HG02870 (cell line): ENCODE results near the gene SKIC2.
"Not testable (repeated sequence)": the region's sequence is repeated elsewhere in the genome, so short reads cannot be mapped to it uniquely, and the experiment has no call there.

Experiments
- ATAC-seq: cut with Tn5 transposase; IDR thresholded peaks from one replicate; pipeline ENCODE4 v1.9.1; 2021; ENCODE audit warnings: mild to moderate bottlenecking, moderate library complexity; ENCODE audit not compliant: unreplicated experiment

The SKIC2 gene

DNA sequence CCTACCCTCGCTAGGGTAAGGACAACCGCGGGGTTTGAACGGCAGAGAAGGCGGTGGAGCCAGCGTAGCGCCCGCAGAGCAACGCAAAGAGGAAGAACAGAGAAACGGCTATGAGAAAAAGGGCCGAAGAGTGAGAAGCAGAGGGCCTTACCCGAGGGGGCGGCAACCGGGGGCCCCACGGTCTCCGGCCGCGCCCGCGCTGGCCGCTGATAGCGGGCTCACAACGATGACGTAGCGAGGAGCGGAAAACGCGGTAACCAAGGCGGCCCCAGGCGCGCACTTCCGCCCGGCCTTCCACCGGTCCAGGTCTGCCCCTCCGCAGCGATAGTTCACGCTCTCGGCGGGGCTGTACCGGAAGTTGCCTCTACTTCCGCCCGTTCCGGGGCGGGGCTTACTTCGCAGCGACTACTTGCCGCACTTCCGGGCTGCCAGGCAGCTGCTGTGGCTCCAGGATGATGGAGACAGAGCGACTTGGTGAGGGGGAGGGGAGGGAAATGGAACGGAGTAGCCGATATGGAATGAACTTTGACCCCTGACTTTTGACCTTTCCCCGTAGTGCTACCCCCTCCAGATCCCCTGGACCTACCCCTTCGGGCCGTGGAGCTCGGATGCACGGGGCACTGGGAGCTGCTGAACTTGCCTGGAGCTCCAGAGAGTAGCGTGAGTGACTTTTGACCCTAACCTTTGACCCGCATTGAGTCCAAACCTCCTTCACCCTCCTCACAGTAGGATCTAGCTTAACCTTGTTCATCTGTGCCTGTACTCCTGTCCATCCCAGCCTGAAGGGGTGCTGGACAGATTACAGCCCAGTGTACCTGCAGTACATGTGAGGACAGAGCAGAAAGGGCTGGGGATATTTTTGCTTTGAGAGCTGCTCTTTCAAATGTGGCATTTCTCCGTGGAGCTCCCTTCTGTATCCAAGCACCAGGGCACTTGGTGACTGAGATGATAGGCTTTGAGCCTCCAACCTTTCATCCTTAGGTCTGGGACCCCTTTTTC, at the start of gene SKIC2, which contains the start of gene NELFE:
Gene SKIC2 (plus strand): TSS at position 435 of the 999 bp plus-strand sequence. CDS start 18 bp downstream, at position 453.
Gene NELFE (minus strand): TSS at position 231 of the 999 bp plus-strand sequence. CDS start 525 bp downstream, outside the sequence.
- peak; percentile 95 for ATAC-seq

DNA sequence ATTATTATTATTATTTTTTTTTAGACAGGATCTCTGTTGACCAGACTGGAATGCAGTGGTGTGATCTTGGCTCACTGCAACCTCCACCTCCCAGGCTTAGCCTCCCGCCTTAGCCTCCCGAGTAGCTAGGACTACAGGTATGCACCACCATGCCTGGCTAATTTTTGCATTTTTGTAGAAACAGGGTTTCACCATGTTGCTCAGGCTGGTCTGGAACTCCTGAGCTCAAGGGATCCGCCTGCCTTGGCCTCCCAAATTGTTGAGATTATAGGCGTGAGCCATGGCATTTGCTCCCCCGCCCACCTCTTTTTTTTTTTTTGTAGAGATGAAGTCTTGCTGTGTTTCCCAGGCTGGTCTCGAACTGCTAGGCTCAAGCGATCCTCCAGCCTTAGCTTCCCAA, 49.7 kb upstream of the SKIC2 start:
- ATAC-seq = not testable (repeated sequence)

DNA sequence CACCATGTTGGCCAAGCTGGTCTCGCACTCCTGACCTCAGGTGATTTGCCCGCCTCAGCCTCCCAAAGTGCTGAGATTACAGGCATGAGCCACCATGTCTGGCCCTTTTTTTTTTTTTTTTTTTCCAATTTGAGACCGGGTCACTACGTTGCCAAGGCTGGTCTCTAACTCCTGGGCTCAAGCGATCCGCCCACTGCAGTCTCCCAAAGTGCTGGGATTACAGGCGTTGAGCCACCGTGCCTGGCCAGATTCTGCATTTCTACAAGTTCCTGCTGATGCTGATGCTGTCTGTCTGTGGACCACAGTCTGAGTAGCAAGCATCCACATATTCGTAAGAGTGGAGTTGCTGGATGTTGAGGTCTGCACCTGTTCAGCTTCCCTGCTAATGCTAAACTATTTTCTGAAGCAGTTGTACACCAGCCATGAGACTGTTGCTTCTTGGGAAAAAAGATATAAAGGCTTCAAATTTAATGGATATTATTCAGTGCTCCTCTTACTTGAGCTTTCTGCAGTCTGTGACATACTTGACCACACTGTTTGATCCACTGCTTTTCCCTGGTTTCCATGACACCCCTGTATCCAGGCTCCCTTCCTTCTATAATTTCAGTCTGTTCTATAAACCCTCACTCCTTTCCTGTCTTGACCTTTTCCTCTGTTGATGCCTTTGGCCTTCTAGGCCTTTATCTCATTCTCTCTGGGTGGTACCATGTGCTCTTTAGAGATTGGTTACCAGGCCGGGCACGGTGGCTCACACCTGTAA, 47.0 kb upstream of the SKIC2 start:
- no peak for ATAC-seq

DNA sequence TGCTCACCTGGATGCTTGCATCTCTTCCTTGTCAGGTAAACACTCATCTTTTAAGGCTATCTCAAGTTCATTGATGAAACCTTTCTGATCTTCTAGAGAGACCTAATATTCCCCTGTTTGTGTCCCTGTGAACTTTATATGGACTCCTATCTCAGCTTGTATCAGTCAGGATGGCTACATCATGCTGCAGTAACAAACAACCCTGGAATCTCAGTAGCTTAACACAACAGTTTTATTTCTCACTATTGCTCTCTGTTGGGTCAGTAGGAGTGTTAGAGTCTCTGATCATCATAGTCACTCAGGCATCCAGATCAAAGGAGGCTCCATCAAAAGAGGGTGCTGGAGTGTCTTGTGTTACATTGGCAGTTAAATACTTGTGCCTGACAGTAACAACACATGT, 43.6 kb upstream of the SKIC2 start:
- ATAC-seq = no peak

DNA sequence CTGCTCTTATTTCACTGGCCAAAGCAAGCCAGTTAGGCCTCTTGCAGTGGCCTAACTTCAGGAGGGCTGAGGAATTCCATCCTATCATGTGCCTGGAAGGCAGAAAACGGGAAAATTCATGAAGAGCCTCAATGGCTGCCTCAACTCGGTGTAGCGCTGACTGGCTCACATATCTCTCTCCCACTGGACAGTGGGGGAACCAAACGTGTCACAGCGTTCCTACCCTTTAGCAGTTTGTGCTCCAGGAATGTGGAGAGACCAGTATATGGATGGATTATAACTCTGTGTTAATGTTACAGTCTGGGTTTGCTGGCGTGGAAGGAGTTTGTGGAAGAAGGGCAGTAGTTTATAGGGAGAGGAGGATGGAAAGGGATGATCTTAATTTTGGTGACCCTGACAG, 43.2 kb upstream of the SKIC2 start:
- no peak for ATAC-seq

DNA sequence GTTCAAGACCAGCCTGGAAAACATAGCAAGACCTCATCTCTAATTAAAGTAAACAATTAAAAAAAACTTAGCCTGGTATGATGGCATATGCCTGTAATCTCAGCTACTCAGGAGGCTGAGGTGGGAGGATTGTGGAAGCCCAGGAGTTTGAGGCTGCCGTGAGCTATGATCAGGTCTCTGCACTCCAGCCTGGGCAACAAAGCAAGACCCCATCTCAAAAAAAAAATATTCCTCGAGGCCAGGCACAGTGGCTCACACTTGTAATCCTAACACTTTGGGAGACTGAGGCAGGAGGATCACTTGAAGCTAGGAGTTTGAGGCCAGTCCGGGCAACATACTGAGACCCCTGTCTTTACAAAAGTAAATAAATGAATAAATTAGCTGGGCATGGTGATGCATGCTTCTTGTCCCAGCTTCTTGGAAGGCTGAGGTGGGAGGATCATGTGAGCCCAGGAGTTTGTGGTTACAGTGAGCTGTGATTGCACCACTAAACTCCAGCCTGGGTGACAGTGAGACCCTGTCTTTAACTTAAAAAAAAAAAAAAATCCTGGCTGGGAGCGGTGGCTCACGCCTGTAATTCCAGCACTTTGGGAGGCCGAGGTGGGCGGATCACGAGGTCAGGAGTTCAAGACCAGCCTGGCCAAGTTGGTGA, 40.8 kb upstream of the SKIC2 start:
- ATAC-seq = no peak

DNA sequence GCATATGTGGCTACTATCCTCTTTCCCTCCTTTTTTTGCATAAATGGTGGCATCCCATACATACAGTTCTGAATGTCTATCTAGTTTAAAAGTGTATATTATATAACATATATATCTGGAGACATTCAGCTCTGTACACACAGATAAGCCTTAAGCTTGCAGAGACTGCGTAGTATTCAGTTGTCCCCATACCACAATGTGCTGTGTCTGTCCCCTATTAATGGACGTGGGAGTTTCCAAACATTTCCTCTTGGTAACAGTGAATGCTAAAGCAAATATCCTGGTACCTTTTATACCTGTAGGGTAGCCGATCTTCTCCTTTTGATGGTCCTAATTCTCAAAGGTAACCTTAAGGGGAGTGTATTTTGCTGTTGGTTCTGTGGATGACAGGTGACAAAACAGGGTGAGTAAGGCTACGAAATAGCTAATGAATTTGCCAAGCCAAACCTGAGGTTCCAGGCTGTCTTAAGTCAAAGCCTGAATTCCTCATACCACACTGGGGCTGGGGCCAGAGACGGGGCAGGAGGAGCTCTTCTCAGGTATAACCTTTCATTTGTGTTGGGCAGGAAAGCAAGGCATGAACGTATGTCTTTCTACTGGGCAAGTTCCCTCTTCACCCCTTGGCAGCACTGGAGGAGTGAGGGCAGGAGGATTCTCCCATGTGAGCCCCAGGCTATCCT, 39.2 kb upstream of the SKIC2 start:
- ATAC-seq = no peak

DNA sequence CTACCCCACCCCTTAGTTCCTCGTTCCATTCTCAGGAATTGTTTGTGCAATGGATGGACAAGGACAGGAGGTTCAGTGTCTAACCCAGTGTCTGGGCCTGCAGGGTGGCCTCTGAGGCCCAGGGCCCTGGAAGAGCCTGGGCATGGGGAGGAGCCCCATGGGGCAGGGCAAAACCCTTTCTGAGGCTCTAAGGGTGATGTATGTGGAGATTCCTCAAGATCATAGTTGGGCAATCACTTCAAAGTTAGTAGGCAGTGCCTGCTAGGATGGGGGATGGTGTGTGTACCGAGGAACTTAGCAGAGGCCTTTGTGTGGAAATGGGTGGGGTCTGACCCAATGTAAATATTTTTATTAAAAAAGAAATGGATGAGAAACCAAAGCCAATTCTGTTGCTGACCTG, 38.2 kb upstream of the SKIC2 start:
- no peak for ATAC-seq

GRCh38 chr6:31922942-31923341, 36.0 kb upstream of the SKIC2 start:
- no peak for ATAC-seq

GRCh38 chr6:31927242-31927862, 31.6 kb upstream of the SKIC2 start, which contains the start of gene C2:
Gene C2 (plus strand): TSS chr6:31927717. CDS start chr6:31927753, 36 bp downstream.
- ATAC-seq = no peak

GRCh38 chr6:31927863-31928671, 30.9 kb upstream of the SKIC2 start:
- no peak for ATAC-seq

DNA sequence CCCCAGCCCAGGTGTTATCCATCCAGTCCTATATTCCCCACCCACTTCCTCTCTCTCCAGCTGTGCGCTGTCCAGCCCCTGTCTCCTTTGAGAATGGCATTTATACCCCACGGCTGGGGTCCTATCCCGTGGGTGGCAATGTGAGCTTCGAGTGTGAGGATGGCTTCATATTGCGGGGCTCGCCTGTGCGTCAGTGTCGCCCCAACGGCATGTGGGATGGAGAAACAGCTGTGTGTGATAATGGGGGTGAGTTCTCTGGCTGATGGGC, 30.4 kb upstream of the SKIC2 start:
- no peak for ATAC-seq

GRCh38 chr6:31930962-31931361, 28.0 kb upstream of the SKIC2 start:
- ATAC-seq = no peak

- ATAC-seq = not testable (repeated sequence)
These were observed 26.8 kb upstream of the SKIC2 start for GRCh38 chr6:31932137-31932536.

DNA sequence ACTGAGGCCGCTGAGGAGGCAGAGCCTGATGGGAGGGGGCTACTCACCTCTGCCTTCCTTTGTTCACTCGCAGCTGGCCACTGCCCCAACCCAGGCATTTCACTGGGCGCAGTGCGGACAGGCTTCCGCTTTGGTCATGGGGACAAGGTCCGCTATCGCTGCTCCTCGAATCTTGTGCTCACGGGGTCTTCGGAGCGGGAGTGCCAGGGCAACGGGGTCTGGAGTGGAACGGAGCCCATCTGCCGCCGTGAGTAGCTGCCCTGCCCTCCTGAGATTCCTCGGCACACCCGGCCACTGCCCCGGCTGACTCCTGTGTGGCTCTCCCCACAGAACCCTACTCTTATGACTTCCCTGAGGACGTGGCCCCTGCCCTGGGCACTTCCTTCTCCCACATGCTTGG, 25.4 kb upstream of the SKIC2 start:
- no peak for ATAC-seq

- ATAC-seq = no peak
These were observed 24.0 kb upstream of the SKIC2 start for GRCh38 chr6:31935021-31935420.

DNA sequence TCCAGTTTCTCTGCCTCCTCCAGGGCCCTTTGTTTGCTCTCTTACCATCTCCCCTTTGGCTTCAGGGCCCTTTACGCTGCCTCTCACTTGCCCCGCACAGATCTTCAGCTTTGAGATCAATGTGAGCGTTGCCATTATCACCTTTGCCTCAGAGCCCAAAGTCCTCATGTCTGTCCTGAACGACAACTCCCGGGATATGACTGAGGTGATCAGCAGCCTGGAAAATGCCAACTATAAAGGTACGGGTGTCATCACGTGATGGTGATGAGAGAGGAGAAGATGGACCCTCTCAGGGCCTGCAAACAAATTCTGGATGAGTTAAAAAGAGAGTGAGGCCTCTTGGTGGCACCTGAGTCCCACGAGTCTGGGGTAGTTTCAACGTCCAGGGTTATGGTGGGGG, 23.2 kb upstream of the SKIC2 start:
- no peak for ATAC-seq

GRCh38 chr6:31940256-31940664, 18.7 kb upstream of the SKIC2 start:
- ATAC-seq = no peak

DNA sequence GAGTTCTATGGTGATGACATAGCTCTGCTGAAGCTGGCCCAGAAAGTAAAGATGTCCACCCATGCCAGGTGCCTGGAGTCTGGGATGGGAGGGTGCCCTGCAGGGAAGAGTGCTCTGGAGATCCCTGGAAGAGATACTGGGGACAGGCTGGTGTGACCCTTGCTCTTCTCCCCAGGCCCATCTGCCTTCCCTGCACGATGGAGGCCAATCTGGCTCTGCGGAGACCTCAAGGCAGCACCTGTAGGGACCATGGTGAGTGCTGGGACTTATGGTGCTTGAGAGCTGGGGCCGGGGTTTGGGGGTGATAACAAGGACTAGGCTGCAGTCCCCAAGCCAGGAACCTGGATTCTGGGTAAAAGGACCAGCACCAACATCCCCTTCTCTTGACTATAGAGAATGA, 15.2 kb upstream of the SKIC2 start:
- ATAC-seq = no peak

DNA sequence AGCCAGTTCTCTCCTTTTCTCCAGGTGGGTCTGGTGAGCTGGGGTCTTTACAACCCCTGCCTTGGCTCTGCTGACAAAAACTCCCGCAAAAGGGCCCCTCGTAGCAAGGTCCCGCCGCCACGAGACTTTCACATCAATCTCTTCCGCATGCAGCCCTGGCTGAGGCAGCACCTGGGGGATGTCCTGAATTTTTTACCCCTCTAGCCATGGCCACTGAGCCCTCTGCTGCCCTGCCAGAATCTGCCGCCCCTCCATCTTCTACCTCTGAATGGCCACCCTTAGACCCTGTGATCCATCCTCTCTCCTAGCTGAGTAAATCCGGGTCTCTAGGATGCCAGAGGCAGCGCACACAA, 13.8 kb upstream of the SKIC2 start:
- no peak for ATAC-seq
